ENCODE results near the gene CR2.
"Not testable (repeated sequence)": the region's sequence is repeated elsewhere in the genome, so short reads cannot be mapped to it uniquely, and the experiment has no call there.

CR2 gene

DNA sequence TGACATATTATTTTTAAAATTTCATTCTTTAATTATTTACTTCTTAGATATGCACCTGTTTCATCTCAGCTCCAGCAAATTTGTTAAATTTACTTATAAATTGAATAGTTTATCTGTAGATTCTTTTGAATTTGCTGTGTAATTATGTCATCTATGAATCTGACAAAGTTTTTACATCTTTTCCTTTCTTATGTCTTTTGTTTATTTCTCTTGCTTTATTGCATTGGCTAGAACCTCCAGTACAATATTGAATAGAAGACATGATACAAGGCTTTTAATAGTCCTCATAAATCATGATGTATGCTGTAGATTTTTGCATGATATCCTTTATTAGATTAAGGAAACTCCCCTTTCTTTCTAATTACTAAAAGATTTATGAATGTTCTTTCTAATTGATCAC is 62.6 kb downstream of the CR2 start:
- DNase-seq: no peak

DNA sequence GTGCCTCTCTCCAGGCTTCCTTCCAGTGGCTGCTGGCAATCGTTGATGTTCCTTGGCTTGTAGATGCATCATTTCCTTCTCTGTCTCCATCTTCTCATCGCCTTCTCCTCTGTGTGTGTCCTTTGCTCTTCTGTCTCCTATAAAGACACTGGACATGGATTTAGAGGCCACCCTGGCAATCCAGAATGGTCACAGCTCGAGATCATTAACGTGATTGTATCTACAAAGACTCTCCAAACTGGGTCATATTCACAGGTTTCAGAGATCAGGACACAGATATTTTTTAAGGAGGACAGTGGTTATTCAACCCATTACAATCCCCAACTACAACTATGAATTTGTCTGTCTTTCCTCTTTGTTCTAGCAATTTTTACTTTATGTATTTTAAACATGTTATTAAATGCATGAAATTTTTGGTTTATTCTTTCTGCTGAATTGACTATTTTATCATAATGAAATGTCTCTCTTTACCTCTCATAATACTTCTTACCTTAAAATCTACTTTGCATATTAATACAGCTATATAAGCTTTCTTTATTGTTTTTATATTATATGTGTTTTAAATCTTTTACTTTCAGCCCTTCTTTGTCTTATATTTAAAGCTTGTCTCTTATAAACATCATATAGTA is 64.6 kb downstream of the CR2 start:
- no peak for DNase-seq

DNA sequence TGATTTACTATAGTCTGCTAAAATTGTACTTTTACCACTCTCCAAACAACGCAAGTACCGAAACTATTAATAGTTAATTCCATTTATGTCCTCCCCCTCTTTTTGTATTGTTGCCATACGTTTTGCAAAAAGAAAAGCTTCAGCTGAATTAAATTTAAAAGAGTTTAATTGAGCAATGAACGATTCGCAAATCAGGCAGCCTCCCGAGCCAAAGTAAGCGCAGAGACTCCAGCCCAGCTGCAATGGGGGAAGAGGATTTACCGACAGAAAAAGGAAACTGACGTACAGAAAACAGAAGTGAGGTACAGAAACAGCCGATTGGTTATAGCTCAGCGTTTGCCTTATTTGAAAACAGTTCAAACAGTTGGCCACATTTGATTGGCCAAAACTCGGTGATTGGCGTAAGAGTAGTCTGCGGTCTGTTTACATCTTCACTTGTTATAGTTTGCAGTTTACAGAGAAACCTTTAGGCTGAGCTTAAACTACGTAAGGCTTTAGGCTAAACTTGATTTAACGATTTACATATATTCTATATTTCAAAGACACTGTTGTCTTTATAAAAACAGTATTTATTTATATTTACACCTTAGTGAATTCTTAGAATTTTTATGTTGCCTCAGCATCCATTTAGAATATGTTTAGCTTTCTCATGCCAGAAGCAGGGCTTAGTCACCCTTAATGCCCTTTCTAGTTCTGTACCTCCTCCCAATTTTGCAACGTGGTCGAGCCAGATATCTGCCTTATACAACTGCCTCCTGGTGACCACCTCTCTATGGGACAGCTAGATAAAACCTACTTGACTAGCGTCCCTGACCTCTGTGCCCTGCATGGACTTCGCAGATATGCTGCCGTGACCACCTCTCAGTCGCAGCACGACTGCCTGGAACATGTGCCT is 65.6 kb downstream of the CR2 start:
- DNase-seq: no peak

DNA sequence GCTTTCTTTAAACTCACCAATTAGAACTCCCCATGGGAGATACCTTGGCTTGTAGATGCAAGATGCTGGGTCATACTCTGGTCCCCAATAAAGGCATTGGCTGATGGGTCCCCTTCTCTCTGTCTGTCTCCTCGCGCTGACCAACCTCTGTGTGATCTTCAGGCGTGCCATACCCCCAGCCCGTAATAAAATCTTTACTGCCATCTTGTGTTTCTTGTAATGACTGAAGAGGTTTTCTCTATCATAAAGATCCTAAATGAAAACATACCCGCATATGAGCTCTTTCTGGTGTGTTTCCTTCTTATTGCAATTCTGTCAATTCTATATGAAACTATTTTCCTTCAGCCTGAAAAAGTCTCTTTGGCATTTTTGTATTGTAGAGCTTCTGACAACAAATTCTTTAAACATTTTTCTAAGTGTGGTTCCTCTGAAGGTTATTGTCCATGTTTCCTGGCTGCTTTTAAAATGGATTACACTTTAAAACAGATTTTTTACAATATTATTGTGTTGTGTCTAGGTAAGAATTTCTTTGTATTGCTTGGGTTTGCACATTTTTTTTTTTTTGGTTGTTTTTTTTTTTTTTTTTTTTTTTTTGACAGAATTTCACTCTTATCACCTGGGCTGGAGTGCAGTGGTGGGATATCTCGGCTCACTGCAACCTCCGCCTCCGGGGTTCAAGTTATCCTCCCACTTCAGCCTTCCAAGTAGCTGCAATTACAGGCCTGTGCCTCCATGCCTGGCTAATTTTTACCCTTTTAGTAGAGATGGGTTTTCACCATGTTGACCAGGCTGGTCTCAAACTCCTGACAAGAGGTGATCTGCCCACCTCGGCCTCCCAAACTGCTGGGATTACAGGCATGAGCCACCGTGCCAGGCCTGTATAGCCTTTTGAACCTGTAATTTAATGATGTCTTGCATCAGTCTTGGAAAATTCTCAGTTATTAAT is 66.5 kb downstream of the CR2 start:
- not testable (repeated sequence) for DNase-seq

DNA sequence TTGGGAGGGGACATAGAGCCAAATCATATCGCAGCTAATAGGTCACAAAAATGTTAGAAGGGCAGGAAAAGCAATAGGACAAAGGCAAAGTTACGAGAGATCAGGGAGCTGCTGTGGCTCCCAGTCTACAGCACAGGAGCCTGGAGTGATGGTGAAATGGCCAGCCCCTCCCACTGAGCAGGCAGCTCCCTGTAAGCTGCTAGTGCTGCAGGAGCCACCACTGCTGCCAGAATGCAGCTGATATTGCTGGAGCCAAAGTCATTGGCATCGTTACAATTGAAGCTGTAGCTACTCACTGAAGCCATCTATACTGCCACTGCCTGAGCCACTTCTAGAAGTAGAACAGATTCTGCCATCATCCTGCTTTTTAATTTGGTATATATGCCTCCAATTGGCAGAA is 71.1 kb downstream of the CR2 start:
- DNase-seq: not testable (repeated sequence)

DNA sequence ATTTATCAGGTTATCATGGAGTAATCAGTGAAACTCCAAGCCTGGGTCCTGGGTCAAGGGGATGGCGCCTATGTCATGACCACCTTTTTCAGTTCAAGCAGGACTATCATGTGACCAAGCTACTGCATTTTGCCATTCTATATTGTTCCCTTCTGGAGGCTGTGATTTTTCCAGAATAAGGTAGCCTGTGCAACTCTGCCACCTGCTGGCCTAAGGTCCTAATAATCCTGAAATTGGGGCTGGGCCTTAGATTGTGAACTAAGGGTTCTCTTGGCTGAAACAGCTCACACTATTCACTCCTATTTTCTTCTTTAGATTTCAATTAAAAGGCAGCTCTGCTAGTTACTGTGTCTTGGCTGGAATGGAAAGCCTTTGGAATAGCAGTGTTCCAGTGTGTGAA is 74.3 kb downstream of the CR2 start:
- not testable (repeated sequence) for DNase-seq

DNA sequence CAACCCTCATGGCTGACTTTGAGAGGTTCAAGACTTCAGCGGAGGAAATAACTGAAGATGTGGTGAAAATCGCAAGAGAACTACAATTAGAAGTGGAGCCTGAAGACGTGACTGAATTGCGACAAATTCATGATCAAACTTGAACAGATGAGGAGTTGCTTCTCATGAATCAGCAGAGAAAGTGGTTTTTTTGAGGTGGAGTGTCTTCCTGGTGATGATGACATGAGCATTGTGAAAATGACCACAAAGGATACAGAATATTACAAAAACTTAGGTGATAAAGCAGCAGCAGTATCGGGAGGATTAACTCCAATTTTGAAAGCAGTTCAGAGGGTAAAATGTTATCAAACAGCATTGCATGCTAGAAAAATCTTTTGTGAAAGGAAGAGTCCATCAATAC is 82.1 kb downstream of the CR2 start:
- not testable (repeated sequence) for DNase-seq

All from effector CD8-positive, alpha-beta T cell (primary cell).